Activated effector memory CD4-positive, alpha-beta T cell treated with anti-CD3 and anti-CD28 coated beads, Interleukin-2, amount 50 U/mL, for 16 hours (primary cell): ENCODE results near the gene ELF4.

ENCODE experiments used
- DNase-seq: peaks from one replicate; pipeline ENCODE4 v3.0.0-alpha.2; 2020

ELF4 gene

GRCh38 chrX:130111220-130112154 is 1.2 kb upstream of the ELF4 start:
- DNase-seq: no peak

- DNase-seq: no peak
These were observed 593 bp downstream of the ELF4 start for GRCh38 chrX:130109429-130110378.

GRCh38 chrX:130108647-130109428 is 1.5 kb downstream of the ELF4 start:
- DNase-seq: peak; percentile 79

- DNase-seq: no peak
These were observed 4.2 kb downstream of the ELF4 start for GRCh38 chrX:130106071-130106470.

- DNase-seq: no peak
These were observed 5.1 kb downstream of the ELF4 start for GRCh38 chrX:130105244-130105643.

GRCh38 chrX:130103605-130104004 is 6.7 kb downstream of the ELF4 start:
- DNase-seq: no peak

GRCh38 chrX:130100180-130100579 is 10.1 kb downstream of the ELF4 start:
- no peak for DNase-seq

GRCh38 chrX:130098210-130098552 is 12.1 kb downstream of the ELF4 start:
- DNase-seq: no peak

- DNase-seq: peak; percentile 76
These were observed 12.6 kb downstream of the ELF4 start for GRCh38 chrX:130097507-130098209.

GRCh38 chrX:130095249-130096030 is 14.9 kb downstream of the ELF4 start:
- DNase-seq: no peak

GRCh38 chrX:130094696-130095095 is 15.6 kb downstream of the ELF4 start:
- no peak for DNase-seq

GRCh38 chrX:130093271-130093670 is 17.0 kb downstream of the ELF4 start:
- no peak for DNase-seq

- DNase-seq: peak; percentile 91
These were observed 18.2 kb downstream of the ELF4 start for GRCh38 chrX:130091980-130092522.

GRCh38 chrX:130090364-130090763 is 19.9 kb downstream of the ELF4 start:
- no peak for DNase-seq

GRCh38 chrX:130086447-130087206 is 23.7 kb downstream of the ELF4 start:
- DNase-seq: peak; percentile 84

- DNase-seq: no peak
These were observed 24.5 kb downstream of the ELF4 start for GRCh38 chrX:130085551-130086446.

- peak; percentile 66 for DNase-seq
These were observed 25.6 kb downstream of the ELF4 start for GRCh38 chrX:130084631-130085237.

- no peak for DNase-seq
These were observed 26.5 kb downstream of the ELF4 start for GRCh38 chrX:130083656-130084382.
